ENCODE data around the gene KCTD10. TPM values are rescaled to one million over a fixed set of nuclear protein-coding genes. Genes with fewer than 3 reads are reported as not detected.

KCTD10 gene
- total RNA-seq, 1 experiment from 2014 or later, result 71.3 TPM

GRCh38 chr12:109503611-109504010 is 26.5 kb upstream of the KCTD10 start:
- Histone ChIP-seq H3K4me1 (ENCODE audit: insufficient read depth, low read length) (no peaks in the 10 kb centered on the region), H3K14ac (ENCODE audit: insufficient read depth, low read length) (no peak overlapping the region), H2BK15ac (ENCODE audit: low read depth, low read length) (no peak overlapping the region), H3K79me1 (ENCODE audit: insufficient read depth, low read depth, low read length, poor library complexity, severe bottlenecking) (no peaks in the 10 kb centered on the region), H3T11ph (ENCODE audit: low read length) (no peak overlapping the region), H4K5ac (ENCODE audit: insufficient read length, low read depth, low read length) (no peak overlapping the region), H3K4me2 (ENCODE audit: insufficient read depth, insufficient read length, low read length) (no peak overlapping the region), H3K9ac (ENCODE audit: extremely low read depth, insufficient read length, low read length) (no peak overlapping the region), H3K18ac (ENCODE audit: insufficient read length, low read depth, low read length) (no peak overlapping the region), H3K23ac (ENCODE audit: insufficient read length, low read depth, low read length) (no peak overlapping the region), H4K91ac (ENCODE audit: insufficient read length, low read depth, low read length) (no peak overlapping the region), H2BK20ac (ENCODE audit: low read depth, low read length, poor library complexity, severe bottlenecking) (no peak overlapping the region), H3K9me3 (ENCODE audit: control insufficient read depth, low read depth, low read length) (no peaks in the 10 kb centered on the region), H3K56ac (ENCODE audit: insufficient read length, low read depth, low read length) (no peak overlapping the region), H4K20me1 (ENCODE audit: control insufficient read depth, insufficient read depth, insufficient read length) (no peaks in the 10 kb centered on the region), H3K23me2 (ENCODE audit: insufficient read length, low read depth, low read length, poor library complexity, severe bottlenecking) (no peaks in the 10 kb centered on the region), H4K8ac (replicated peaks; ENCODE audit: insufficient read length, low read depth, low read length) (no peak overlapping the region), H3K4ac (ENCODE audit: low read depth, low read length) (no peak overlapping the region), H2AK5ac (ENCODE audit: insufficient read length, low read length) (no peak overlapping the region), H2AFZ (ENCODE audit: low read length) (no peak overlapping the region), H3K79me2 (ENCODE audit: insufficient read depth, low read length) (no peaks in the 10 kb centered on the region), H3K27me3 (ENCODE audit: insufficient read depth, low read length) (no peaks in the 10 kb centered on the region), H2BK120ac (ENCODE audit: low read depth, low read length, poor library complexity, severe bottlenecking) (no peak overlapping the region), H2BK5ac (ENCODE audit: insufficient read length, low read length) (no peak overlapping the region), H3K27ac (ENCODE audit: insufficient read length, low read depth, low read length) (no peak overlapping the region), H2BK12ac (ENCODE audit: insufficient read length, low read depth, low read length) (no peak overlapping the region)
- Mint-ChIP-seq H3K4me1 (0 out of 4 replicates have a peak, but pooled peaks cover 0 to 2% of the 10 kb centered on the region in 2 experiments), H3K9me3 (no peaks in the 10 kb centered on the region), H3K27me3 (ENCODE audit: low read depth) (no peaks in the 10 kb centered on the region), H3K27ac (peak overlapping the region in 2 of 3 experiments; percentile 24 to 82; a peak in 1 of 7 replicates), H3K4me3 (no peak overlapping the region), H3K36me3 (ENCODE audit: insufficient read depth in 1 of 3, low read depth in 3 of 3) (peaks cover 9 to 57% (median 41%) of the 10 kb centered on the region in 3 experiments; a peak in 6 of 7 replicates)
- no peak for TF ChIP-seq CTCF (conservative IDR thresholded peaks at IDR 0.05)
- no CpG with 5 or more reads among the region's 3 CpGs for WGBS (ENCODE audit: extremely low coverage, insufficient read length, low lambda C conversion rate)
- DNase-seq, result no peak
